PC-9 (cell line): ENCODE data around the gene ZWINT.

ENCODE experiments used
- CTCF ChIP-seq: fragments of 200-600 bp; sonication (generic); conservative IDR thresholded peaks from 2 replicates; pipeline ENCODE4 v1.6.1; 2017; ENCODE audit warnings: mixed run types, antibody characterized with exemption, mild to moderate bottlenecking, moderate library complexity
- EZH2 ChIP-seq: fragments of 200-600 bp; sonication (generic); IDR thresholded peaks from 2 replicates; pipeline ENCODE4 v1.8.0; 2017; ENCODE audit warnings: antibody characterized with exemption, low read depth

DNA sequence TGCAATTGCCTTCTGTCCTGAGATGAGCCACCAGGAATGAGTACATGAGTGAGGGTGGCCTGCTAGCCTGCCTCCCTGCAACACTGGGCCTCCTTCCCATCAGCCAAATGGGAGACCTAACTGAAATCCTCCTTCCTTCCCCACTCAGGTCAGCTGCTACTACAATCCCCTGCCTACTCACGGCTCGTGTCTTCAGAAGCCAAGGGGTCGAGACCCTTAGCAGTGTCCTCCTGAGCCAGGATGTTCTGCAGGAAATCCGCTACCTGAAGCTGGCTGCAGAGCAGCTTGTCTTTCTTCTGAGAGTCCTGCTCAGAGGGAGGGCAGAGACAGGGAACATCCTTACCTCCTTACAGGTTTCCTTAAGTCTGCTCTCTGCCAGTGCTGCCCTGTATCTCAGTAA, 1.2 kb downstream of the ZWINT start:
- no peak for TF ChIP-seq EZH2
- no peak for TF ChIP-seq CTCF
